Caco-2 (cell line): ENCODE results near the gene SYNGR1. TPM values are rescaled to one million over a fixed set of nuclear protein-coding genes. Genes with fewer than 3 reads are reported as not detected.

Source experiments
- BruUV-seq: library from RNA; stranded (reverse); fragments of 400-500 nt; replicated peaks from 2 replicates; lab custom pipeline; 2021; lab: Mats Ljungman, UMichigan
- CTCF ChIA-PET: fragments of 300-600 bp; sonication (Branson Sonifier 250); formaldehyde crosslinking; loops from one replicate; lab custom pipeline; 2022; ENCODE audit warnings: antibody characterized with exemption; lab: Charles Lee
- POLR2A ChIA-PET: fragments of 300-600 bp; sonication (Branson Sonifier 250); formaldehyde crosslinking; loops from one replicate; lab custom pipeline; 2022; ENCODE audit warnings: antibody characterized with exemption; lab: Charles Lee
- DNase-seq, 2 experiments: peaks; one replicate each; pipeline versions ENCODE4 v3.0.0 to v3.0.0-alpha.2; 2020 to 2022
- H3K27me3 ChIP-seq: replicated peaks from 2 replicates; pipeline ENCODE4 v1.6.0; 2011; ENCODE audit warnings: low read length; ENCODE audit not compliant: control insufficient read depth, insufficient read depth
- H3K36me3 ChIP-seq: 2 replicates; pipeline ENCODE4 v1.5.1; 2011; ENCODE audit warnings: low read length; ENCODE audit not compliant: control insufficient read depth, insufficient read depth
- H3K4me1 ChIP-seq: fragments of 250-450 bp; sonication (Bioruptor Pico); 2 replicates; pipeline ENCODE4 v1.5.1; 2020; ENCODE audit warnings: mild to moderate bottlenecking
- H3K4me3 ChIP-seq: 2 replicates; pipeline ENCODE4 v1.5.1; 2011; ENCODE audit warnings: low read depth, mild to moderate bottlenecking, control low read depth, low read length
- H3K9me3 ChIP-seq: fragments of 250-450 bp; sonication (Bioruptor Pico); 2 replicates; pipeline ENCODE4 v1.5.1; 2020; ENCODE audit warnings: mild to moderate bottlenecking, moderate library complexity
- H3K27ac Mint-ChIP-seq: one replicate; pipeline ENCODE4 v1.8.0; 2022; ENCODE audit warnings: mixed read lengths; ENCODE audit not compliant: unreplicated experiment
- H3K27me3 Mint-ChIP-seq: one replicate; pipeline ENCODE4 v1.8.0; 2022; ENCODE audit warnings: mixed read lengths; ENCODE audit not compliant: insufficient read depth, unreplicated experiment
- H3K36me3 Mint-ChIP-seq: one replicate; pipeline ENCODE4 v1.8.0; 2022; ENCODE audit warnings: mild to moderate bottlenecking, mixed read lengths; ENCODE audit not compliant: insufficient read depth, unreplicated experiment
- H3K4me1 Mint-ChIP-seq: one replicate; pipeline ENCODE4 v1.8.0; 2022; ENCODE audit warnings: low read depth, mixed read lengths; ENCODE audit not compliant: unreplicated experiment
- H3K4me3 Mint-ChIP-seq: one replicate; pipeline ENCODE4 v1.8.0; 2022; ENCODE audit warnings: mild to moderate bottlenecking, moderate library complexity, mixed read lengths; ENCODE audit not compliant: unreplicated experiment
- H3K9me3 Mint-ChIP-seq: one replicate; pipeline ENCODE4 v1.8.0; 2022; ENCODE audit warnings: mixed read lengths; ENCODE audit not compliant: unreplicated experiment
- CTCF ChIP-seq, 2 experiments: fragments of 200-600 bp in 1 of 2; IDR thresholded peaks; 1 replicate in 1 of 2; 2 replicates in 1 of 2; pipeline versions ENCODE4 v1.5.1 to v1.8.0; 2011 to 2022; ENCODE audit warnings: antibody characterized with exemption in 1 of 2, control low read depth in 1 of 2, inconsistent platforms in 1 of 2, low read depth in 1 of 2, low read length in 1 of 2, mild to moderate bottlenecking in 1 of 2, moderate library complexity in 1 of 2; ENCODE audit not compliant: insufficient read depth in 1 of 2, severe bottlenecking in 1 of 2, unreplicated experiment in 1 of 2
- intact Hi-C: fragments of 100-400 bp; cut with micrococcal nuclease; formaldehyde crosslinking; loops from one replicate; pipeline ENCODE4 v1.10.0; 2022; ENCODE audit not compliant: unreplicated experiment
- total RNA-seq: library from RNA; stranded (reverse); gene quantifications from 2 replicates; pipeline ENCODE4 v1.2.3, GENCODE V29; 2022

The SYNGR1 gene
- total RNA-seq, 1 experiment from 2014 or later: 20.2 TPM

GRCh38 chr22:39405346-39406085, 55.7 kb downstream of the SYNGR1 start:
- Mint-ChIP-seq H3K9me3 (no peaks in the 10 kb centered on the region), H3K4me3 (no peak overlapping the region), H3K27ac (no peak overlapping the region), H3K4me1 (no peaks in the 10 kb centered on the region), H3K36me3 (peaks cover 10% of the 10 kb centered on the region), H3K27me3 (no peaks in the 10 kb centered on the region)
- POLR2A ChIA-PET: interaction anchor here (0.7 kb wide), 1 partner anchor 93 kb away, joined by 15 read pairs; no protein-coding TSS in a partner anchor
- no TSS peak for BruUV-seq
- TF ChIP-seq CTCF (IDR thresholded peaks at IDR 0.05; ENCODE audit: insufficient read depth in 1 of 2, low read depth in 1 of 2, low read length in 1 of 2, severe bottlenecking in 1 of 2, unreplicated experiment in 1 of 2): no peak
- Histone ChIP-seq H3K9me3 (no peaks in the 10 kb centered on the region), H3K4me1 (no peaks in the 10 kb centered on the region), H3K4me3 (no peak overlapping the region), H3K36me3 (no peaks in the 10 kb centered on the region), H3K27me3 (no peaks in the 10 kb centered on the region)
- CTCF ChIA-PET: no interaction called here
- intact Hi-C loops: no loop called here
- DNase-seq: no peak

GRCh38 chr22:39408173-39408572, 58.4 kb downstream of the SYNGR1 start:
- Histone ChIP-seq H3K4me3 (no peak overlapping the region), H3K4me1 (no peaks in the 10 kb centered on the region), H3K27me3 (no peaks in the 10 kb centered on the region), H3K9me3 (no peaks in the 10 kb centered on the region), H3K36me3 (no peaks in the 10 kb centered on the region)
- TF ChIP-seq CTCF (IDR thresholded peaks at IDR 0.05; ENCODE audit: insufficient read depth in 1 of 2, low read depth in 1 of 2, low read length in 1 of 2, severe bottlenecking in 1 of 2, unreplicated experiment in 1 of 2): no peak
- Mint-ChIP-seq H3K4me1 (no peaks in the 10 kb centered on the region), H3K4me3 (no peak overlapping the region), H3K36me3 (peaks cover 6% of the 10 kb centered on the region), H3K27ac (no peak overlapping the region), H3K9me3 (no peaks in the 10 kb centered on the region), H3K27me3 (no peaks in the 10 kb centered on the region)
- BruUV-seq: no TSS peak
- intact Hi-C loops: no loop called here
- ChIA-PET CTCF (no interaction called here), POLR2A (no interaction called here)
- no peak for DNase-seq

DNA sequence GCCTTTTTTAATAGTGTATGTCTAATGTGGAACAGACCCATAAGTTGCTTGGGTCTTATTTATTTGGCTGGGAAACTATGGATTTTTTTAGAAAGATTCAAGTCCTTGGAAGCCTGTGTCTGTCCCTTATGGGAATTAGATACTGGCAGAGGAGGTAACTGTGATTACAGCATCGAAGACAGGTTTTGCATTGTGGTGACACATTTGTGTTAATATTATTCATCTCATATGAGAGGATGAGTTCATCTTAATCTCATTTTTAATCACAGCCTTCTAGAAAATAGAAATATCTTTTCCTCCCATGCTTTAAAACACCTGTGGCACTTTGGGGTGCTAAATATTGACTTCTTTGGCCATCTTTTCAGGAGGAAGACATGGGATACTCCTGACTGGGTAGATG, 59.0 kb downstream of the SYNGR1 start:
- H3K4me3 Mint-ChIP-seq: no peak overlapping the region
- H3K36me3 ChIP-seq: no peaks in the 10 kb centered on the region
- POLR2A ChIA-PET: no interaction called here
- H3K4me1 ChIP-seq: no peaks in the 10 kb centered on the region
- H3K36me3 Mint-ChIP-seq: peaks cover 4% of the 10 kb centered on the region
- H3K4me1 Mint-ChIP-seq: no peaks in the 10 kb centered on the region
- no peak for DNase-seq
- H3K9me3 Mint-ChIP-seq: no peaks in the 10 kb centered on the region
- CTCF ChIA-PET: no interaction called here
- intact Hi-C loops: no loop called here
- H3K27me3 ChIP-seq: no peaks in the 10 kb centered on the region
- H3K4me3 ChIP-seq: no peak overlapping the region
- no TSS peak for BruUV-seq
- H3K27me3 Mint-ChIP-seq: no peaks in the 10 kb centered on the region
- no peak for TF ChIP-seq CTCF (IDR thresholded peaks at IDR 0.05; ENCODE audit: insufficient read depth in 1 of 2, low read depth in 1 of 2, low read length in 1 of 2, severe bottlenecking in 1 of 2, unreplicated experiment in 1 of 2)
- no peak overlapping the region for H3K27ac Mint-ChIP-seq
- no peaks in the 10 kb centered on the region for H3K9me3 ChIP-seq
